Panc1 (cell line): ENCODE data around the gene TMTC2.

ENCODE experiments used
- CTCF ChIP-seq: fragments of 450-650 bp; IDR thresholded peaks from 2 replicates; pipeline ENCODE4 v1.5.1; 2017; ENCODE audit warnings: mild to moderate bottlenecking
- POLR2AphosphoS5 ChIP-seq: IDR thresholded peaks from 2 replicates; pipeline ENCODE4 v1.6.1; 2012; ENCODE audit warnings: mild to moderate bottlenecking, low read depth, low read length, moderate library complexity
- REST ChIP-seq, 2 experiments: IDR thresholded peaks; 2 replicates each; pipeline ENCODE4 v1.6.1; 2011 to 2012; ENCODE audit warnings: low read depth in 2 of 2, control low read depth in 1 of 2, low read length in 1 of 2, mild to moderate bottlenecking in 1 of 2, moderate library complexity in 1 of 2; ENCODE audit not compliant: insufficient read depth in 1 of 2
- SIN3A ChIP-seq: IDR thresholded peaks from 2 replicates; pipeline ENCODE4 v1.6.1; 2012; ENCODE audit warnings: low read depth, mild to moderate bottlenecking, low read length, moderate library complexity, borderline replicate concordance; ENCODE audit not compliant: insufficient read depth
- TCF7L2 ChIP-seq: IDR thresholded peaks from 2 replicates; pipeline ENCODE4 v1.6.1; 2011; ENCODE audit warnings: mild to moderate bottlenecking, low read depth, low read length, inconsistent platforms

- TF ChIP-seq SIN3A, result no peak
- TF ChIP-seq CTCF, result no peak
- TF ChIP-seq REST (IDR thresholded peaks at IDR 0.05; ENCODE audit: insufficient read depth in 1 of 2, low read depth in 2 of 2, low read length in 1 of 2), result no peak
- TF ChIP-seq POLR2AphosphoS5, result no peak
- no peak for TF ChIP-seq TCF7L2
Observed at GRCh38 chr12:82998509-82998908, 311.8 kb downstream of the TMTC2 start.
